Neural progenitor cell (in vitro differentiated cells): Measurements from ENCODE around the gene PIK3CD. TPM values are rescaled to one million over a fixed set of nuclear protein-coding genes. Genes with fewer than 3 reads are reported as not detected.

Source experiments
- DNase-seq: peaks from one replicate; pipeline ENCODE4 v3.0.0-alpha.2; 2016; ENCODE audit warnings: low spot score
- H2AFZ ChIP-seq: fragments of 200-600 bp; sonication (generic); replicated peaks from 2 replicates; pipeline ENCODE4 v1.6.1; 2016; ENCODE audit warnings: antibody characterized with exemption
- H3F3A ChIP-seq: fragments of 200-600 bp; sonication (generic); 2 replicates; pipeline ENCODE4 v1.6.1; 2016; ENCODE audit warnings: antibody characterized with exemption, low read depth
- H3K27ac ChIP-seq: fragments of 200-600 bp; sonication (generic); 2 replicates; pipeline ENCODE4 v1.5.1; 2016; ENCODE audit warnings: mild to moderate bottlenecking
- H3K27me3 ChIP-seq: fragments of 200-600 bp; sonication (generic); 2 replicates; pipeline ENCODE4 v1.6.1; 2016; ENCODE audit warnings: mild to moderate bottlenecking, moderate library complexity
- H3K36me3 ChIP-seq: fragments of 200-600 bp; sonication (generic); 2 replicates; pipeline ENCODE4 v1.5.1; 2016
- H3K4me1 ChIP-seq: fragments of 200-600 bp; sonication (generic); 2 replicates; pipeline ENCODE4 v1.6.1; 2016; ENCODE audit warnings: mixed run types
- H3K4me2 ChIP-seq: fragments of 200-600 bp; sonication (generic); 2 replicates; pipeline ENCODE4 v1.6.1; 2016
- H3K4me3 ChIP-seq: fragments of 200-600 bp; sonication (generic); 2 replicates; pipeline ENCODE4 v1.5.1; 2016
- H3K79me2 ChIP-seq: fragments of 200-600 bp; sonication (generic); 2 replicates; pipeline ENCODE4 v1.6.1; 2016; ENCODE audit warnings: low read depth
- H3K9ac ChIP-seq: fragments of 200-600 bp; sonication (generic); 2 replicates; pipeline ENCODE4 v1.6.1; 2016
- H3K9me3 ChIP-seq: fragments of 200-600 bp; sonication (generic); 2 replicates; pipeline ENCODE4 v1.5.1; 2016; ENCODE audit warnings: low read depth
- H4K20me1 ChIP-seq: fragments of 200-600 bp; sonication (generic); 2 replicates; pipeline ENCODE4 v1.6.1; 2016; ENCODE audit warnings: low read depth
- H3K27ac Mint-ChIP-seq: 3 replicates; pipeline ENCODE4 v1.8.0; 2021; ENCODE audit warnings: mixed read lengths
- H3K27me3 Mint-ChIP-seq: 2 replicates; pipeline ENCODE4 v1.8.0; 2022; ENCODE audit warnings: low read depth, mild to moderate bottlenecking, inconsistent platforms, moderate library complexity, mixed read lengths; ENCODE audit not compliant: insufficient read depth
- H3K36me3 Mint-ChIP-seq: 3 replicates; pipeline ENCODE4 v1.8.0; 2021; ENCODE audit warnings: mixed read lengths
- H3K4me1 Mint-ChIP-seq: 3 replicates; pipeline ENCODE4 v1.8.0; 2021; ENCODE audit warnings: mixed read lengths
- H3K4me3 Mint-ChIP-seq: 3 replicates; pipeline ENCODE4 v1.8.0; 2021; ENCODE audit warnings: mild to moderate bottlenecking, moderate library complexity, mixed read lengths
- H3K9me3 Mint-ChIP-seq: 3 replicates; pipeline ENCODE4 v1.8.0; 2020; ENCODE audit warnings: mixed read lengths
- CTCF ChIP-seq: fragments of 200-600 bp; sonication (generic); IDR thresholded peaks from 2 replicates; pipeline ENCODE4 v1.5.1; 2017; ENCODE audit warnings: antibody characterized with exemption, mild to moderate bottlenecking
- EZH2 ChIP-seq: fragments of 200-600 bp; sonication (generic); IDR thresholded peaks from 2 replicates; pipeline ENCODE4 v1.6.1; 2017; ENCODE audit warnings: antibody characterized with exemption, mild to moderate bottlenecking, moderate library complexity
- EZH2phosphoT487 ChIP-seq: fragments of 200-600 bp; sonication (generic); IDR thresholded peaks from 2 replicates; pipeline ENCODE4 v1.6.1; 2017; ENCODE audit warnings: antibody characterized with exemption
- total RNA-seq: library from RNA; depleted of rRNA; stranded (reverse); fragments of >200 nt; gene quantifications from 2 replicates; pipeline ENCODE4 v1.2.3, GENCODE V29; 2015; ENCODE audit warnings: low replicate concordance

The PIK3CD gene
- total RNA-seq, 1 donor from 2014 or later = 5.0 TPM

- no peak overlapping the region for H3K27ac ChIP-seq
- Mint-ChIP-seq H3K27ac (no peak overlapping the region), H3K36me3 (no peaks in the 10 kb centered on the region), H3K9me3 (peaks cover 3% of the 10 kb centered on the region), H3K4me3 (no peak overlapping the region), H3K27me3 (peaks cover 42% of the 10 kb centered on the region), H3K4me1 (peaks cover 6% of the 10 kb centered on the region)
- H3K9ac ChIP-seq = no peak overlapping the region
- H3K36me3 ChIP-seq = no peaks in the 10 kb centered on the region
- H3K4me2 ChIP-seq = no peak overlapping the region
- DNase-seq = no peak
- no peak overlapping the region for H2AFZ ChIP-seq
- no peaks in the 10 kb centered on the region for H3K4me1 ChIP-seq
- peaks cover 10% of the 10 kb centered on the region for H3F3A ChIP-seq
- H3K27me3 ChIP-seq = peaks cover 51% of the 10 kb centered on the region
- no peak overlapping the region for H3K4me3 ChIP-seq
- H4K20me1 ChIP-seq = no peaks in the 10 kb centered on the region
- H3K79me2 ChIP-seq = no peaks in the 10 kb centered on the region
- no peak for TF ChIP-seq EZH2
- TF ChIP-seq EZH2phosphoT487 = no peak
- TF ChIP-seq CTCF = no peak
- H3K9me3 ChIP-seq = no peaks in the 10 kb centered on the region
These were observed 3.5 kb downstream of the PIK3CD start for GRCh38 chr1:9654834-9655723.

- no peak overlapping the region for H3K9ac ChIP-seq
- no peak overlapping the region for H3K27ac ChIP-seq
- H3K9me3 ChIP-seq = no peaks in the 10 kb centered on the region
- Mint-ChIP-seq H3K36me3 (no peaks in the 10 kb centered on the region), H3K27ac (no peak overlapping the region), H3K4me1 (peaks cover 6% of the 10 kb centered on the region), H3K9me3 (peaks cover 3% of the 10 kb centered on the region), H3K4me3 (no peak overlapping the region), H3K27me3 (peaks cover 34% of the 10 kb centered on the region)
- H3K4me3 ChIP-seq = no peak overlapping the region
- TF ChIP-seq EZH2 (no peak), EZH2phosphoT487 (no peak), CTCF (no peak)
- H2AFZ ChIP-seq = no peak overlapping the region
- peaks cover 10% of the 10 kb centered on the region for H3F3A ChIP-seq
- no peak for DNase-seq
- no peaks in the 10 kb centered on the region for H3K79me2 ChIP-seq
- no peak overlapping the region for H3K4me2 ChIP-seq
- H3K36me3 ChIP-seq = no peaks in the 10 kb centered on the region
- H3K4me1 ChIP-seq = no peaks in the 10 kb centered on the region
- peaks cover 43% of the 10 kb centered on the region for H3K27me3 ChIP-seq
- H4K20me1 ChIP-seq = no peaks in the 10 kb centered on the region
These were observed 4.3 kb downstream of the PIK3CD start for GRCh38 chr1:9655836-9656235.

- H3K27ac ChIP-seq = no peak overlapping the region
- H3K4me1 ChIP-seq = no peaks in the 10 kb centered on the region
- H3K79me2 ChIP-seq = no peaks in the 10 kb centered on the region
- H3K4me2 ChIP-seq = no peak overlapping the region
- H3K4me3 ChIP-seq = no peak overlapping the region
- Mint-ChIP-seq H3K4me3 (no peak overlapping the region), H3K9me3 (no peaks in the 10 kb centered on the region), H3K27ac (no peak overlapping the region), H3K27me3 (peaks cover 22% of the 10 kb centered on the region), H3K36me3 (no peaks in the 10 kb centered on the region), H3K4me1 (no peaks in the 10 kb centered on the region)
- H3K9ac ChIP-seq = no peak overlapping the region
- H3F3A ChIP-seq = peaks cover 10% of the 10 kb centered on the region
- peaks cover 26% of the 10 kb centered on the region for H3K27me3 ChIP-seq
- DNase-seq = no peak
- no peaks in the 10 kb centered on the region for H4K20me1 ChIP-seq
- TF ChIP-seq EZH2phosphoT487 = no peak
- no peak for TF ChIP-seq CTCF
- no peak for TF ChIP-seq EZH2
- no peaks in the 10 kb centered on the region for H3K9me3 ChIP-seq
- H3K36me3 ChIP-seq = no peaks in the 10 kb centered on the region
- H2AFZ ChIP-seq = no peak overlapping the region
These were observed 6.0 kb downstream of the PIK3CD start for GRCh38 chr1:9657521-9658032.
